Neural progenitor cell (in vitro differentiated cells): ENCODE data around the gene EFCAB11.

Source experiments
- CTCF ChIP-seq: fragments of 200-600 bp; sonication (generic); IDR thresholded peaks from 2 replicates; pipeline ENCODE4 v1.5.1; 2017; ENCODE audit warnings: antibody characterized with exemption, mild to moderate bottlenecking
- EZH2 ChIP-seq: fragments of 200-600 bp; sonication (generic); IDR thresholded peaks from 2 replicates; pipeline ENCODE4 v1.6.1; 2017; ENCODE audit warnings: antibody characterized with exemption, mild to moderate bottlenecking, moderate library complexity

- TF ChIP-seq CTCF (no peak), EZH2 (no peak)
Observed at GRCh38 chr14:89959853-89960445, 5.4 kb upstream of the EFCAB11 start.
